LNCAP (cell line): ENCODE results near the gene CEBPG.

ENCODE experiments used
- TF ChIP-seq, protein P1 (sequence below): fragments of 450-650 bp; IDR thresholded peaks from 2 replicates; pipeline ENCODE4 v1.5.1; 2017; ENCODE audit warnings: mild to moderate bottlenecking

The CEBPG gene

DNA sequence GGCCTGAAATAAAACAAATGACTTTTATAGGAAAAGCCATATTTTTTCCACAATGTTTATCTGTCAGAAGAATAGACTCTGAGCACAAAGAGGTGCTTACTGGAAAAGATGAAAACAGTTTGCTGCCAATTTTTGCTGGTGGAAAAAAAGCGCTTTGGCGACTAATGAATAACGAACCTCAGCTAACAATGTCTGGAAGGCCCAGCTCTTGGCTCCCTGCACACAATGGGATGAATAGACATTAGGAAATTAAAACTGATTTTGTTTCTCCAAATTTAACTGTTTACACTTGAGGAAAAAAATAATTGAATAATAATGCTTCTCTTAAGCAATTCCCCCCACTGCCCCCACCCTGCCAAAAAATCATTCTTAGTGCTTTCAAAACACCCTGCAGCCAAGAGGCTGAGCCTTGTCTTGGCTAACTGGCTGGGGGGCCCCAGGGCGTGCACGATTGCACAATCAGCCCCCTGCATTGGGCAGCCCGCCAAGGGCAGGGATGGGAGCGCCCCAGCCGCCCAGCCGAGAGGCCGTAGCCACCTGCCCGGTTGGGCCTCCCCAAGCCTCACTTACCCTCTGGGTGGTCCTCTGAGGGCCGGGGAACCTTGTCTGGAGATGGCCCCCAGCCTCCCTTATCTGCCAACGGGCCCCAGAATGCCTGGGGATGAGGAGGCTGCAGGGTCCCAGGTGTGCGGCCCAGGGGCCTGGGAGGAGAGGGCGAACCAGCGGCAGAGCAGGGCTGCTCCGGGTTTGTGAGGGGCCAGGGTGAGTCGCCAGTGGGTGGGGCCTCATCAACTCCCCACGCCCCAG is 16.8 kb downstream of the CEBPG start:
- TF ChIP-seq, protein P1, sequence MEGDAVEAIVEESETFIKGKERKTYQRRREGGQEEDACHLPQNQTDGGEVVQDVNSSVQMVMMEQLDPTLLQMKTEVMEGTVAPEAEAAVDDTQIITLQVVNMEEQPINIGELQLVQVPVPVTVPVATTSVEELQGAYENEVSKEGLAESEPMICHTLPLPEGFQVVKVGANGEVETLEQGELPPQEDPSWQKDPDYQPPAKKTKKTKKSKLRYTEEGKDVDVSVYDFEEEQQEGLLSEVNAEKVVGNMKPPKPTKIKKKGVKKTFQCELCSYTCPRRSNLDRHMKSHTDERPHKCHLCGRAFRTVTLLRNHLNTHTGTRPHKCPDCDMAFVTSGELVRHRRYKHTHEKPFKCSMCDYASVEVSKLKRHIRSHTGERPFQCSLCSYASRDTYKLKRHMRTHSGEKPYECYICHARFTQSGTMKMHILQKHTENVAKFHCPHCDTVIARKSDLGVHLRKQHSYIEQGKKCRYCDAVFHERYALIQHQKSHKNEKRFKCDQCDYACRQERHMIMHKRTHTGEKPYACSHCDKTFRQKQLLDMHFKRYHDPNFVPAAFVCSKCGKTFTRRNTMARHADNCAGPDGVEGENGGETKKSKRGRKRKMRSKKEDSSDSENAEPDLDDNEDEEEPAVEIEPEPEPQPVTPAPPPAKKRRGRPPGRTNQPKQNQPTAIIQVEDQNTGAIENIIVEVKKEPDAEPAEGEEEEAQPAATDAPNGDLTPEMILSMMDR, result no peak

DNA sequence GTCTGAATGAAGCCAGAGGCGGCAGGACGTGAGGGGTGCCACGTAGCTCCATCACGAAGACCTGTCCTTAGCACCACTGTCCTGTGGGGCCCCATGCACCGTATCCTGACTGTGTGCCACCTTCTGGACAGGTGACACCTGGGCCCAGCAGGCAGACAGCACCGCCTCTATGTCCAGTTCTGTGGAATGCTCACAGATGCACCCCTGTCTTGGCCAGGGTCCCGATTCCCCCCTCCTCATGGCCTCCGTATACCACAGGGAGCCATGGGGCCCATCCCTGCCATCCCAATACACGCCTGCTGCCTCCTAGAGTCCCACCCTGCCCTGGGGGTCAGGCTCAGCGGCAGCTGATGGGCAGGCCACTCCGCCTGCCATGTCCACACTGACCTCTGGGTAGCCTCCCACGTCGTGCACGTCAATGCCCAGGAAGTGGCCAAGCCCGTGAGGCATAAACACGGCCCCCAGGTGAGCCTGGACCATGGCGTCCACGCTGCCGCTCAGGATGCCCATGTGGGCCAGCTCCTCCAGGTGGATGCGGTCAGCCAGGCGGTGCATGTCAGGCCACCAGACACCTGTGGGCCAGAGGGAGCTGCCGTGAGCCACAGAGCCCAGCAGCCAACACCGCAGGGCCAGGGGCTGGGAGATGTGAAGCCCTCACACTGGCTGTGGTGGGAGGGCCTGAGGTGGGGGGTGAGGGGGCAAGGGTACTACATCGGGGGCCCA is 17.6 kb downstream of the CEBPG start:
- TF ChIP-seq, protein P1, result no peak

DNA sequence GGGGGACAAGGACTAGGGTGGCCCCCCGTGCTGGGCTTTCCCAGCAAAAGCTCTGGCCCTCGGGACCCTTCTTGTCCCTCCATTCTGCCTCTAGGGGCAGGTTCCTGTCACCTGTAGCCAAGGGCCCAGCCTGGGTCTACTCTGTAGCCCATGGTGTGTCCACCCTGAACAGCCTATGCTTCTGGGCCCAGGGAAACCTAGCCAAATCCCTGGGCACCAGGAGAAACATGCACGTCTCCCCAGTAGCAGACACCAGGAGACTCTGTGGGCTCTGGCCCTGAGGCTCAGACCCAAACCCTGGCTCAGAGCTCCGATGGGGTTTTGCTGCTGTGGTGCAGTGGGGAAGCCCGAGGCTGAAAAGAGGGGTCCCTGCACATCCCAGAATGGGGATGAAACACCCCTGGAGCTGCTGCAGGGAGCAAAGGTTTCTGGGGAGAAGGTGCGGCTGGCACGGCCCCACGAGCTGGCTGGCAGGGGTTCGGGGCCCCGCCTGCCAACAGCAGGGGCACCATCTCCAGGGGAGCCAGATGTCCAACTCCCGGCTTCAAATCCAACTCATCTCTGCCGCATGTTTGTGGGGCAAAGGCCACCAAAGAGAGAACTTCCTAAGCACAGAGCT is 18.2 kb downstream of the CEBPG start:
- TF ChIP-seq, protein P1, result no peak

DNA sequence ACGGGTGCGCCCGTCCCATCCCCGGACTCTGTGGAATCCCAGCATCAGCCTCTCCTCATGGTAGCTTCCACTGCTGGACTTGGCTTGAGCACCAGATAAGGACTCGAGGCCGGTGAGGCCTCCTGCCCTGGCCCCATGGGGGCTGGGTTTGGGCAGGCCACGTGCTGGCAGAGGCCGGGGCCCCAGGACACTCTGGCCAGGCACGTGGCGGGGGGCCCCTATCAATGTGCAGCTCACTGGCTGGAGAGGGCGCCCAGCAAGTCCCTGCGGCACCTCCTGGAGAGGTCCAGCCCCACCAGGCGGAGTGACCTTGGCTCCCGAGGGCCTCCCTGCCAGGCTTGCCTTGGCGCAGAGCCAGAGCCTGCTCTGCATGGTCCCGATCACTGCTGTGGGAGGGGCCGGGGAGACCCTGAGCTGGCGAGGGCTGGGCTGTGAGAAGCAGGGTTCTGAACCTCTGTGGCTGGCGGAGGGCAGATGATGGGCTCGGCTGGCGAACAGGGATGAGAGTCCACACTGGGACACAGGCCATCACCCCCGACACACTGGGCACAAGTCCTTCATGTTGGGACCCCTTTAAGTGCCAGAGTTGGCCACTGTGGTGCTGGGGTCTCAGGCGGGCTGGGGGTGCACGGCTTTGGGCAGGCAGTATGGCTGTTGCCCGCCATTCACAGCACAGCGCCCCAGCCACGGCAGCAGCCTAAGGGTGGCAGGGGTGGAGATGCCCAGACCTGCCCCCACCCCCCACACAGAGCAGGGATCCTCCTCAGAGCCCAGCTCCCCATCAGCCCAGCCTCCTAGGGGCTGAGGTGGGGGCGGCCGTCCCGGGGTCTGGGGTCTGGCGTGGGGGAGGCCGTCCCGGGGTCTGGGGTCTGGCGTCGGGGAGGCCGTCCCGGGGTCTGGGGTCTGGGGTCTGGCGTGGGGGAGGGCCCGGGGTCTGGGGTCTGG is 19.1 kb downstream of the CEBPG start:
- TF ChIP-seq, protein P1, result no peak

DNA sequence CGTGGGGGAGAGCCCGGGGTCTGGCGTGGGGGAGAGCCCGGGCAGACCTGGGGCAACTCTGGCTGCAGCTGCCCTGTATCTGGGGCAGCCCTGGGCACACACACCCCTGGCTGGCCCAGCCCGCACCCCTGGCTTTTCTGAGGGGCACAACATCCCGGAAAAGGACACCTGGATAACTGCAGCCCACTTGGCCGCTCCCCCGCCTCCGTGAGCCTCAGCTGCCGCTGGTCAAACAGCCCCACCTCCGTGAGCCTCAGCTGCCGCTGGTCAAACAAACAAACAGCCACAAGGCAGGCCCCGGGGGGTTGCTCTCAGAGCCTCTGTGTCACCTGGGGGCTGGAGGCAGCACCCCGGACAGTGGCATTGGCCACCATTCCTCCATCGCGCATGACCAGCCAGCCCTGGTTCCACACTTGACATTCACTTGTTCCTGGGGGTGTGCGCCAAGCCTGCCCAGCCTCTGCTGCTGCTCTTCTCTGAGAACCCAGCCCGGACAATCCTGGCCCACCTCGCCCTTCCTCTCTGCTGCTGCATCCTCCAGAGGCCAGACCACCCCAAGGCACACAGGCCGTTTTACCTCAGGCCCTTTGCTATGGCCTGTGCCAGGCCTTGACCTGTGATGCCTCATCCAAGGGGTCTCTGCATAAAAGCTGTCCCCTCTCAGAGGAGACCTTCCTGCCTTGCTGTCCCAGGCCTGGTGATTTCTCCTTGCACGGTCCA is 19.9 kb downstream of the CEBPG start:
- TF ChIP-seq, protein P1, result no peak

DNA sequence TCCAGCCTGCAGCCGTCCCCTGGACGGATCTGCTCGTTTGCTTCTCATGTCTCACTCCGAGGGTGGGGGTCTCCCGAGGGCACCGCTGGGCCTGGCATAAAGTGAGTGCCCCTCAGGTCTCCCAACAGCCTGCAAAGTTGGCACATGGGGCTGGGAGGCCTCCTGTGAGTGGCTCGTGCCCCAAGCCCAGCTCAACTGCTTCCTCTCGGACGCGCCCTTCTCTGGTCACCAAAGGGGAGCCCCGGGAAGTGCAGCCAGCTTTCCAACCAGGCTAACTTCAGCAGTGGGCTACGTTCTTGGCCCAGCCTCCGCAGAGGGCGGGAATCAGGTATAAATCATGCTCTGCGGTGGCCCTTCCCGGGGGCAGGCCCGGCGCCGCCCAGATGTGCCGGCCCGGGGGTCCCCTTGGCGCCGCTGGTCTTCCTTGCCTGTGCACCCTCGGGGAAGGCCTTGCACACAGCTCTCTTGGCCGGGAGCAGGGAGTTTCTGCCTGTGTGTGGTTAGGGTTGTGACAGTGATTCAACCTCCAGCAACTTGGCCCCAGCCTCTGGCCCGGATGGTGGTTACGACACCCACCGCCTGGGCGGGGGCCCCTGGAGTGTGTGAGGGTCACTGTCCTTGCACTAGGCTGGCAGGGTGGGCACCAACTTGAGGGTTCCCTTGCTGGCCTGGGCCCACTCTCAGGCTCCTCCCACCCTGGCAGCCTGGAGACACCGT is 20.7 kb downstream of the CEBPG start:
- TF ChIP-seq, protein P1, result no peak
